WTC11 (cell line): ENCODE results near the gene RBM4.

Experiments used
- CREM ChIP-seq: sonication (generic); formaldehyde crosslinking; IDR thresholded peaks from 2 replicates; pipeline ENCODE4 v1.8.1; 2022; ENCODE audit warnings: mild to moderate bottlenecking, missing genetic modification reagents, moderate library complexity
- SMAD3 ChIP-seq: sonication (generic); formaldehyde crosslinking; IDR thresholded peaks from 2 replicates; pipeline ENCODE4 v1.8.0; 2022; ENCODE audit warnings: missing genetic modification reagents, mild to moderate bottlenecking, borderline replicate concordance
- TCF7 ChIP-seq: sonication (generic); formaldehyde crosslinking; IDR thresholded peaks from 2 replicates; pipeline ENCODE4 v1.8.0; 2022; ENCODE audit warnings: mild to moderate bottlenecking, low read depth, missing genetic modification reagents, moderate library complexity
- ZNF232 ChIP-seq: sonication (generic); formaldehyde crosslinking; IDR thresholded peaks from 2 replicates; pipeline ENCODE4 v1.8.0; 2022; ENCODE audit warnings: mild to moderate bottlenecking, missing genetic modification reagents
- ZNF396 ChIP-seq: fragments of 250-450 bp; sonication (Bioruptor Pico); IDR thresholded peaks from 2 replicates; pipeline ENCODE4 v1.8.0; 2021; ENCODE audit warnings: mild to moderate bottlenecking, moderate library complexity, borderline replicate concordance
- TF ChIP-seq, protein P1 (sequence below): fragments of 200-600 bp; IDR thresholded peaks from 2 replicates; pipeline ENCODE4 v1.8.0; 2022; ENCODE audit warnings: antibody characterized with exemption

- TF ChIP-seq, protein P1, sequence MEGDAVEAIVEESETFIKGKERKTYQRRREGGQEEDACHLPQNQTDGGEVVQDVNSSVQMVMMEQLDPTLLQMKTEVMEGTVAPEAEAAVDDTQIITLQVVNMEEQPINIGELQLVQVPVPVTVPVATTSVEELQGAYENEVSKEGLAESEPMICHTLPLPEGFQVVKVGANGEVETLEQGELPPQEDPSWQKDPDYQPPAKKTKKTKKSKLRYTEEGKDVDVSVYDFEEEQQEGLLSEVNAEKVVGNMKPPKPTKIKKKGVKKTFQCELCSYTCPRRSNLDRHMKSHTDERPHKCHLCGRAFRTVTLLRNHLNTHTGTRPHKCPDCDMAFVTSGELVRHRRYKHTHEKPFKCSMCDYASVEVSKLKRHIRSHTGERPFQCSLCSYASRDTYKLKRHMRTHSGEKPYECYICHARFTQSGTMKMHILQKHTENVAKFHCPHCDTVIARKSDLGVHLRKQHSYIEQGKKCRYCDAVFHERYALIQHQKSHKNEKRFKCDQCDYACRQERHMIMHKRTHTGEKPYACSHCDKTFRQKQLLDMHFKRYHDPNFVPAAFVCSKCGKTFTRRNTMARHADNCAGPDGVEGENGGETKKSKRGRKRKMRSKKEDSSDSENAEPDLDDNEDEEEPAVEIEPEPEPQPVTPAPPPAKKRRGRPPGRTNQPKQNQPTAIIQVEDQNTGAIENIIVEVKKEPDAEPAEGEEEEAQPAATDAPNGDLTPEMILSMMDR: no peak
- TF ChIP-seq ZNF396 (CRISPR knock-in tag) (no peak), CREM (CRISPR knock-in tag) (no peak), ZNF232 (no peak), SMAD3 (CRISPR knock-in tag) (no peak), TCF7 (CRISPR knock-in tag) (no peak)
These were observed 37.8 kb upstream of the RBM4 start for GRCh38 chr11:66600631-66601233.
